CD14-positive monocyte (primary cell): Measurements from ENCODE around the gene TMCO4. TPM values are rescaled to one million over a fixed set of nuclear protein-coding genes. Genes with fewer than 3 reads are reported as not detected.

Experiments used
- DNase-seq, 3 donors: peaks; one replicate each; pipeline ENCODE4 v3.0.0-alpha.2; 2011 to 2022
- H2AFZ ChIP-seq: 2 replicates; pipeline ENCODE4 v1.6.0; 2012; ENCODE audit warnings: mild to moderate bottlenecking, low read depth, low read length, inconsistent platforms; ENCODE audit not compliant: insufficient read depth, poor library complexity, severe bottlenecking
- H3K27ac ChIP-seq, 2 donors: 1 replicate in 1 of 2; 2 replicates in 1 of 2; pipeline ENCODE4 v1.5.1; 2012 to 2013; ENCODE audit warnings: low read length in 2 of 2, control low read depth in 1 of 2, inconsistent platforms in 1 of 2, low read depth in 1 of 2, mild to moderate bottlenecking in 1 of 2
- H3K27me3 ChIP-seq, 2 donors: one replicate each; pipeline versions ENCODE4 v1.6.0 to v1.6.1; 2011 to 2013; ENCODE audit warnings: low read length in 2 of 2; ENCODE audit not compliant: control insufficient read depth in 2 of 2, insufficient read depth in 2 of 2
- H3K36me3 ChIP-seq, 2 donors: replicated peaks in 1 of 2; 1 replicate in 1 of 2; 2 replicates in 1 of 2; pipeline versions ENCODE4 v1.5.1 to v1.6.1; 2012 to 2013; ENCODE audit warnings: low read length in 2 of 2, control low read depth in 1 of 2, inconsistent platforms in 1 of 2, mild to moderate bottlenecking in 1 of 2; ENCODE audit not compliant: insufficient read depth in 2 of 2, control insufficient read depth in 1 of 2
- H3K4me1 ChIP-seq, 2 donors: 1 replicate in 1 of 2; 2 replicates in 1 of 2; pipeline versions ENCODE4 v1.5.1 to v1.6.1; 2012 to 2013; ENCODE audit warnings: low read length in 2 of 2, control low read depth in 1 of 2, inconsistent platforms in 1 of 2, mild to moderate bottlenecking in 1 of 2, moderate library complexity in 1 of 2; ENCODE audit not compliant: insufficient read depth in 2 of 2, control insufficient read depth in 1 of 2
- H3K4me2 ChIP-seq: replicated peaks from 2 replicates; pipeline ENCODE3; 2012; ENCODE audit warnings: low read length, moderate library complexity, mild to moderate bottlenecking; ENCODE audit not compliant: poor library complexity, severe bottlenecking; ENCODE audit errors: extremely low read depth
- H3K4me3 ChIP-seq, 3 experiments: fragments of 200-600 bp in 1 of 3; sonication (generic) in 1 of 3; replicated peaks in 1 of 3; 1 replicate in 2 of 3; 2 replicates in 1 of 3; pipeline ENCODE4 v1.5.1; 2011 to 2013; ENCODE audit warnings: low read length in 3 of 3, mild to moderate bottlenecking in 3 of 3, control low read depth in 2 of 3, low read depth in 2 of 3, inconsistent platforms in 1 of 3, moderate library complexity in 1 of 3
- H3K79me2 ChIP-seq: 2 replicates; pipeline ENCODE4 v1.6.0; 2012; ENCODE audit warnings: mild to moderate bottlenecking, control low read depth, inconsistent platforms, low read length, moderate library complexity; ENCODE audit not compliant: insufficient read depth
- H3K9ac ChIP-seq: 2 replicates; pipeline ENCODE4 v1.6.0; 2017; ENCODE audit warnings: low read length, mild to moderate bottlenecking; ENCODE audit not compliant: insufficient read depth, poor library complexity, severe bottlenecking
- H3K9me3 ChIP-seq, 2 donors: replicated peaks in 1 of 2; 1 replicate in 1 of 2; 2 replicates in 1 of 2; pipeline versions ENCODE4 v1.5.1 to v1.6.1; 2012 to 2013; ENCODE audit warnings: low read length in 2 of 2, control low read depth in 1 of 2; ENCODE audit not compliant: control insufficient read depth in 1 of 2, insufficient read depth in 1 of 2
- H4K20me1 ChIP-seq: 2 replicates; pipeline ENCODE4 v1.6.0; 2012; ENCODE audit warnings: mild to moderate bottlenecking, low read length, control low read depth, moderate library complexity; ENCODE audit not compliant: insufficient read depth
- H3K27ac Mint-ChIP-seq, 7 donors: one replicate each; pipeline ENCODE4 v1.8.0; 2020; ENCODE audit warnings: mild to moderate bottlenecking in 7 of 7, mixed read lengths in 7 of 7, moderate library complexity in 6 of 7, inconsistent platforms in 2 of 7
- H3K27me3 Mint-ChIP-seq, 3 donors: one replicate each; pipeline ENCODE4 v1.8.0; 2021 to 2022; ENCODE audit warnings: low read depth in 3 of 3, mild to moderate bottlenecking in 3 of 3, mixed read lengths in 3 of 3, moderate library complexity in 3 of 3, inconsistent platforms in 1 of 3
- H3K36me3 Mint-ChIP-seq, 2 donors: one replicate each; pipeline ENCODE4 v1.8.0; 2020; ENCODE audit warnings: mixed read lengths in 2 of 2, inconsistent platforms in 1 of 2, mild to moderate bottlenecking in 1 of 2
- H3K4me1 Mint-ChIP-seq: one replicate; pipeline ENCODE4 v1.8.0; 2020; ENCODE audit warnings: mild to moderate bottlenecking, mixed read lengths
- H3K4me3 Mint-ChIP-seq, 2 donors: one replicate each; pipeline ENCODE4 v1.8.0; 2020; ENCODE audit warnings: mild to moderate bottlenecking in 2 of 2, mixed read lengths in 2 of 2, moderate library complexity in 1 of 2
- H3K9me3 Mint-ChIP-seq, 7 donors: one replicate each; pipeline ENCODE4 v1.8.0; 2020 to 2022; ENCODE audit warnings: mixed read lengths in 7 of 7, mild to moderate bottlenecking in 6 of 7, moderate library complexity in 6 of 7, inconsistent platforms in 2 of 7
- CTCF ChIP-seq: fragments of 200-600 bp; IDR thresholded peaks from one replicate; pipeline ENCODE4 v1.8.0; 2022; ENCODE audit warnings: antibody characterized with exemption, mild to moderate bottlenecking
- WGBS: methylation state at CpG from one replicate; pipeline ENCODE4 v1.1.5; 2013; ENCODE audit warnings: missing lambda C conversion rate; ENCODE audit not compliant: insufficient coverage; 5-methylcytosine and 5-hydroxymethylcytosine counted together
- intact Hi-C, 2 donors: fragments of 100-400 bp; cut with micrococcal nuclease; formaldehyde crosslinking; loops; one replicate each; pipeline versions ENCODE4 v1.15.0 to v1.15.1; 2023
- polyA plus RNA-seq, 3 donors: library from polyadenylated mRNA; depleted of rRNA in 1 of 3; unstranded in 2 of 3; stranded (reverse) in 1 of 3; fragments of 300-500 nt in 2 of 3; fragments of >200 nt in 1 of 3; fragmentation: Illumina TruSeq in 2 of 3; gene quantifications; 1 replicate in 2 of 3; 2 replicates in 1 of 3; pipeline ENCODE4 v1.2.3, GENCODE V29; 2012 to 2021

TMCO4 gene
- polyA plus RNA-seq, 3 donors, result 6.9 to 10.1 (median 7.9) TPM

GRCh38 chr1:19703280-19703679, 96.4 kb downstream of the TMCO4 start:
- Mint-ChIP-seq H3K36me3 (peaks cover 28 to 39% of the 10 kb centered on the region in 2 donors), H3K4me3 (no peak overlapping the region), H3K9me3 (peaks cover 0 to 3% (median 0%) of the 10 kb centered on the region in 7 donors), H3K27ac (peak overlapping the region in 1 of 7 donors; percentile 37), H3K4me1 (no peaks in the 10 kb centered on the region), H3K27me3 (peaks cover 0 to 2% (median 0%) of the 10 kb centered on the region in 3 donors)
- H3K4me2 ChIP-seq, result no peak overlapping the region
- no peak overlapping the region for H3K9ac ChIP-seq
- no peak for TF ChIP-seq CTCF
- H2AFZ ChIP-seq, result no peak overlapping the region
- H3K4me3 ChIP-seq, result no peak overlapping the region
- H3K27me3 ChIP-seq, result no peaks in the 10 kb centered on the region
- peaks cover 3 to 26% of the 10 kb centered on the region in 2 donors for H3K36me3 ChIP-seq
- H3K79me2 ChIP-seq, result no peaks in the 10 kb centered on the region
- no peak overlapping the region for H3K27ac ChIP-seq
- no peaks in the 10 kb centered on the region for H3K4me1 ChIP-seq
- no peak for DNase-seq
- H4K20me1 ChIP-seq, result no peaks in the 10 kb centered on the region
- 100% methylated on average over 1 of the region's 3 CpGs for WGBS
- H3K9me3 ChIP-seq, result no peaks in the 10 kb centered on the region
- intact Hi-C loops, result no loop called here

- no peaks in the 10 kb centered on the region for H3K9me3 ChIP-seq
- WGBS, result 92% methylated on average over 14 of the region's 14 CpGs
- no peak overlapping the region for H3K4me2 ChIP-seq
- no peak overlapping the region for H3K4me3 ChIP-seq
- H3K4me1 ChIP-seq, result no peaks in the 10 kb centered on the region
- intact Hi-C loops, result no loop called here
- H3K27ac Mint-ChIP-seq, result peak overlapping the region in 1 of 7 donors; percentile 47
- H3K27ac ChIP-seq, result no peak overlapping the region
- no peak overlapping the region for H3K4me3 Mint-ChIP-seq
- no peaks in the 10 kb centered on the region for H3K27me3 ChIP-seq
- H3K9me3 Mint-ChIP-seq, result peaks cover 0 to 5% (median 4%) of the 10 kb centered on the region in 7 donors
- peaks cover 36 to 39% of the 10 kb centered on the region in 2 donors for H3K36me3 Mint-ChIP-seq
- no peak for TF ChIP-seq CTCF
- DNase-seq, result no peak
- H3K9ac ChIP-seq, result no peak overlapping the region
- no peak overlapping the region for H2AFZ ChIP-seq
- no peaks in the 10 kb centered on the region for H4K20me1 ChIP-seq
- no peaks in the 10 kb centered on the region for H3K79me2 ChIP-seq
- H3K36me3 ChIP-seq, result peaks cover 3 to 29% of the 10 kb centered on the region in 2 donors
- H3K4me1 Mint-ChIP-seq, result peaks cover 6% of the 10 kb centered on the region
- peaks cover 0 to 2% (median 0%) of the 10 kb centered on the region in 3 donors for H3K27me3 Mint-ChIP-seq
Measured at GRCh38 chr1:19700079-19700777, 99.5 kb downstream of the TMCO4 start.
